Stromal cell of bone marrow (primary cell): ENCODE measurements around the gene CYP2S1.
"Not testable (repeated sequence)": the region's sequence is repeated elsewhere in the genome, so short reads cannot be mapped to it uniquely, and the experiment has no call there.

ENCODE experiments used
- DNase-seq: peaks from one replicate; pipeline ENCODE4 v3.0.0-alpha.2; 2012; ENCODE audit warnings: low read depth

Gene CYP2S1, protein sequence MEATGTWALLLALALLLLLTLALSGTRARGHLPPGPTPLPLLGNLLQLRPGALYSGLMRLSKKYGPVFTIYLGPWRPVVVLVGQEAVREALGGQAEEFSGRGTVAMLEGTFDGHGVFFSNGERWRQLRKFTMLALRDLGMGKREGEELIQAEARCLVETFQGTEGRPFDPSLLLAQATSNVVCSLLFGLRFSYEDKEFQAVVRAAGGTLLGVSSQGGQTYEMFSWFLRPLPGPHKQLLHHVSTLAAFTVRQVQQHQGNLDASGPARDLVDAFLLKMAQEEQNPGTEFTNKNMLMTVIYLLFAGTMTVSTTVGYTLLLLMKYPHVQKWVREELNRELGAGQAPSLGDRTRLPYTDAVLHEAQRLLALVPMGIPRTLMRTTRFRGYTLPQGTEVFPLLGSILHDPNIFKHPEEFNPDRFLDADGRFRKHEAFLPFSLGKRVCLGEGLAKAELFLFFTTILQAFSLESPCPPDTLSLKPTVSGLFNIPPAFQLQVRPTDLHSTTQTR

DNA sequence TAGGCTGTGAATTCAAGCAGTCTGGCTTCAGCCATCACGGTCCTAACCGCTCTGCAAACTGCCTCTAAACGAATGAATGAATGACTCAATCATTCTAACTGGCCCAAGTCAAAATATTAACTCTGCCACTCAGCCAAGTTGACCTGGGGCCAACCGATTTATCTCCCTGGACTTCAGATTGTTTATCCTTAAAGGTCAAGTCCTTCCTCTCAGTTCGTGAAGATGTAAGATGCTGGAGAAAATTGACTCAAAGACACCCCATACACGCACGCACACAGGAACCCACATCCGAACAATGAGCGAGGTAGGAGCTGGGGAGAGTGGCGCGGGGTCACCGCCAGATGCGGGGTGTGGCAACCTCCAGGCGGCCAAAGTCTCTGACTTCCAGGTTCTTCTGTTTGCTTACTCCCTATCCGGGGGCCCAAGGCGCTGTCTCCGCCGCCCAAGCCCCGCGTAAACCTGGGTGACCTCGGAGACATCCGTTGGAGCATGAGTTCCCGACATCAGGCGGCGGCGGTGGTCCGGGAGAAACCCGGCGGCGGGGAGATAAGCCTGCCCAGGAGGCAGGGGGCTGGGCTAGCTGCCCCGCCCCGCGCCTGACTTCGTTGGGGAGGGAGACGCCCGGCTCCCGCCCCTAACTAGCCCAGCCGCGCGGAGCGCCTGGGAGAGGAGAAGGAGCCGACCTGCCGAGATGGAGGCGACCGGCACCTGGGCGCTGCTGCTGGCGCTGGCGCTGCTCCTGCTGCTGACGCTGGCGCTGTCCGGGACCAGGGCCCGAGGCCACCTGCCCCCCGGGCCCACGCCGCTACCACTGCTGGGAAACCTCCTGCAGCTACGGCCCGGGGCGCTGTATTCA lies at the start of gene CYP2S1:
Gene CYP2S1, plus strand, starts transcription at position 646 of the 856 bp plus-strand sequence. Its CDS starts 46 bp downstream, at position 692.
- no peak for DNase-seq

DNA sequence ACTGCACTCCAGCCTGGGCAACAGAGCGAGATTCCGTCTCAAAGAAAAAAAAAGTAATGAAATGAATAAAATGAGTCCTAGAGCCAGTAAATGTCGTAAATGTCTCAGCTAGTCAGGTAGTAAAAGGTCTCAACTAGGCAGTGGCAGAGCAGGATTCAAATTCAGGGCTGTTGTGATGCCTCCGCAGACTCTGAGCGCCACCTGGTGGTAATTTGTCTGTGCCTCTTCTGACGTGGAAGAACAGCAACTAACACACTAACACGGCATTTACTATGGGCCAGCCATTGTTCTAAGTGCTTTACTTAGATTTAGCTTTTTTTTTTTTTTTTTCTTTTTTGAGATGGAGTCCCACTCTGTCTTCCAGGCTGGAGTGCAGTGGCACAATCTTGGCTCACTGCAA lies 48.6 kb upstream of the CYP2S1 start:
- peak; percentile 59 for DNase-seq

GRCh38 chr19:41149831-41150230 lies 43.2 kb upstream of the CYP2S1 start:
- DNase-seq, result no peak

DNA sequence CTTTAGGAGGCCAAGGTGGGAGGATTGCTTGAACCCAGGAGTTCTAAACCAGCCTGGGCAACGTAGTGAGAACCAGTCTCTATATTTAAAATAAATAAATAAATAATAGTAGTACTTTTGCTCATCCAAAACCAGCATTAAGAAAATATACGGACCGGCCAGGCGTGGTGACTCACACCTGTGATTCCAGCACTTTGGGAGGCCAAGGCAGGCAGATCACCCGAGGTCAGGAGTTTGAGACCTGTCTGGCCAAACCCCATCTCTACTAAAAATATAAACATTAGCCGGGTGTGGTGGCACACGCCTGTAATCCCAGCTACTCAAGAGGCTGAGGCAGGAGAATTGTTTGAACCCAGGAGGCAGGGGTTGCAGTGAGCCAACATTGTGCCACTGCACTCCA lies 42.0 kb upstream of the CYP2S1 start:
- DNase-seq, result not testable (repeated sequence)

DNA sequence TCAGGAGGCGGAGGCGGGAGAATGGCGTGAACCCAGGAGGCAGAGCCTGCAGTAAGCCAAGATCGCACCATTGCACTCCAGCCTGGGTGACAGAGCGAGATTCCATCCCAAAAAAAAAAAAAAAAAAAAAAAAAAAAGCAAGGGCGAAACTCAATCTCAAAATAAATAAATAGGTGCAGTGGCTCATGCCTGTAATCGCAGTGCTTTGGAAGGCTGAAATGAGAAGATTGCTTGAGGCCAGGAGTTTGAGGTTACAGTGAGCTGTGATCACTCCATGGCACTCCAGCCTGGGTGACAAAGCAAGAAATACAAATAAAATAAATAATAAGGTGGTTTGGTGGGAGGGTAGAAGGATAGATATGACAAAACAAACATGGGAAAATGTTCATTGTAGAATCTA lies 39.0 kb upstream of the CYP2S1 start:
- DNase-seq, result no peak

DNA sequence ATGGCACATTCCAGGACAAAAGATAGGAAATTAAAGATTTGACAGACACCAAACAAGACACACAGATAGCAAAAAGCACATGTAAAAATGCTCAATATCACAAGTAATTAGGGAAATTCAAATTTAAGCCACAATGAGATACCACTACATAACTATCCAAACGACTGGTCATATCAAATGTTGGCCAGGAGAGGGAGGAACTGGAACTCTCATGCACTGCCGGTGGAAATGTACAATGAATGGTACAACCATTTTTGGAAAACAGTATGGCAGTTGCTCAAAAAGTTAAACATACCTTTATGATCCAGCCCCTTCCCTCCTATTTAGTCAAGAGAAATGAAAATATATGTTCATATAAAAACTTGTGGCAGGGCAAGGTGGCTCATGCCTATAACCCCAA lies 36.8 kb upstream of the CYP2S1 start:
- DNase-seq, result no peak

- no peak for DNase-seq
These were observed 33.1 kb upstream of the CYP2S1 start for GRCh38 chr19:41159881-41160280.

DNA sequence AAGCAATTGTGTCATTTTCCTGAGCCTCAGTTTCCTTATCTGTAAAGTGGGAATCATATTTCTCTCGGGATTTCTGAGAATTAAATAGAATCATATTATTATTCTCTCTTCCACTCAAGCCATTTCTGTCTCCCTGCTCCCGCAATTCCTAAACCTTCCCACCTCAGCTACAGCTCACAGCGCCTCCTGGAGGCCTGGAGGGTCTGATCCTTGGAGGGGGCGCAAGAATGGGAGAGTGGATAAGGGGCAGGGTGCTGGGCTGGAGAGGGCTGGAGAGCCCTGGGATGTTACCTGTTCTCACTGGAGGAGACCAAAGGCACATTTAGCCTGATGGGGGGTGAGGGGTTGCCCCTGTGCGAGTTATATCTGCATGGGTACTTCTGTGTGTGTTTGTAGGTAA lies 31.1 kb upstream of the CYP2S1 start:
- no peak for DNase-seq

DNA sequence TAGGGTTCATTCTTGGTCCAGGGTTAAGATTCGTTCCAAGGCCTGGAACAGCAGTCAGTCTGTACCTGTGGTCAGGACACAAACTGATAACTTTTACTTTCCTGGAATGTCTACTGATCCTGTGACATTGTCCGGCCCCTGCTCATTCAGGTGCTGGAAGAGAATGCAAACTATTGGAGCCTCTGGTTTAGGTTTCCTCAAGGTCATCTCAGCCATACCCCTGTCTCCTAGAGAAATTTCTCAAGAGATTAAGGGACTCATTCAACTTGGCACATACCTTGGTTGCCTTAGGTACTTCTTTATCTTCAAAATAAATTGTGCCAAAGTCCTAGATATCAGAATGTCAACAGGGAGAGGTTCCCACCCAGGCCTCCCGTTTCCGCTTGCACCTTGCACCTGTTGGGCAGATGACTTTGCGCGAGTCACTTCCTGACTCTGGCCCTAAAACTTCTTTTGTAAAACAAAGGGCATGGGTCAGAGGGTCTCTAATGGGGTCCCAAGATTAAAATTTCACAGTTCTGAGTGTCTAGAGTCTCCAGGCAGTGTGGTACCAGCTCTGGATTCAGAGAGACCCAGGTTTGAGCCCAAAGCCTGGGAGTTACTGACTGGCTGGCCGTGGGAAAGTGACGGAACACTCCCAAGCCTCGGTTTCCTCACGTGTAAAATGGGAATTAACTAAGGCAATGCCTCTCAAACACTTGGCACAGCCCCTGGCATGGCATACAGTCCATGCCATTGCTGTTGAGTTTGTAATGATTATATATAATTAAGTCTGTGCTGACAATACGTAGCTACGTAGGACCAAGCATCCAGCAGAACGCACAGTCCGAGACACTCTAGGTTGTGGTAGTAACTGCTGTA lies 25.8 kb upstream of the CYP2S1 start:
- no peak for DNase-seq

DNA sequence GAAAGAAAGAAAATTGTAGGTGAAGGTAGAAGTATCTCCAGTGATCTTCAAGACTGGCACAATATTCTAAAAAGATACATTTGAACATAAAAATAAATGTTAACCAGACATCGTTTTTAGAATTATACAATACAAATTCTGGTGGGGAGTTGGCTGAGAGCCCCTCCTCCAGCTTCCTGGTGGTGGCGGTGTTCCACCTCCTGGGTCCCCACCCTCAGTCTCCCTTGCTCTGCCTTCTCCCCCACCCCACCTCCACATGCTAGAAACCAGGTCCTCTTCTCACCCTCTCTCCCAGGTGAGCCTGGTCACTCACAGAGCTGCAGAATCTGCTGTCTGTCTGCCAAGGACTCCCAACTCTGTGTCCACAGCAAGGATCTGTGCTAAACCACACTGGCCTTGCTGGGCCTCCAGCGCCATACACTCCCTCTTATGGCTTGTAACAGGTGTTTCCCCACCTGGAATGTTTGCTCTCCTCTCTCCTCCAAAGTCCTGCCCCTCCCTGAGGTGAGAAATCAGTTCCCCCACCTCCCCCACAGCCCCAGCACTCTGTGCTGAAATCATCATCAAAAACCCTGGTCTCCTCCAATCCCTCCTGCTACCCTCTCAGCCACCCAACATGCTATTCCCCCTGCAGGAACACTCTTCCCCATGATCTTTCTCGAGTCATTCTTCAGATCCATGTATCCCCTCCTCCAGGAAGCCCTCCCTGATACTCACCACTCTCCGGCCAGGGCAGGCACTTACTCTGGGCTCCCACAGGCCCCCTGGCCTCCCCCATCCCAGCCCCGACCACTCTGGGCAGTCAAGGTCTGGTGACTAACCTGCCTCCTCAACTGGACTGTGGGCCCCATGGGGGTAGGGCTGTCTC lies 20.5 kb upstream of the CYP2S1 start:
- DNase-seq, result no peak

GRCh38 chr19:41174297-41174928 lies 18.6 kb upstream of the CYP2S1 start:
- no peak for DNase-seq

GRCh38 chr19:41175801-41176777 lies 16.9 kb upstream of the CYP2S1 start:
- no peak for DNase-seq

- DNase-seq, result not testable (repeated sequence)
These were observed 12.8 kb upstream of the CYP2S1 start for GRCh38 chr19:41180173-41180572.

DNA sequence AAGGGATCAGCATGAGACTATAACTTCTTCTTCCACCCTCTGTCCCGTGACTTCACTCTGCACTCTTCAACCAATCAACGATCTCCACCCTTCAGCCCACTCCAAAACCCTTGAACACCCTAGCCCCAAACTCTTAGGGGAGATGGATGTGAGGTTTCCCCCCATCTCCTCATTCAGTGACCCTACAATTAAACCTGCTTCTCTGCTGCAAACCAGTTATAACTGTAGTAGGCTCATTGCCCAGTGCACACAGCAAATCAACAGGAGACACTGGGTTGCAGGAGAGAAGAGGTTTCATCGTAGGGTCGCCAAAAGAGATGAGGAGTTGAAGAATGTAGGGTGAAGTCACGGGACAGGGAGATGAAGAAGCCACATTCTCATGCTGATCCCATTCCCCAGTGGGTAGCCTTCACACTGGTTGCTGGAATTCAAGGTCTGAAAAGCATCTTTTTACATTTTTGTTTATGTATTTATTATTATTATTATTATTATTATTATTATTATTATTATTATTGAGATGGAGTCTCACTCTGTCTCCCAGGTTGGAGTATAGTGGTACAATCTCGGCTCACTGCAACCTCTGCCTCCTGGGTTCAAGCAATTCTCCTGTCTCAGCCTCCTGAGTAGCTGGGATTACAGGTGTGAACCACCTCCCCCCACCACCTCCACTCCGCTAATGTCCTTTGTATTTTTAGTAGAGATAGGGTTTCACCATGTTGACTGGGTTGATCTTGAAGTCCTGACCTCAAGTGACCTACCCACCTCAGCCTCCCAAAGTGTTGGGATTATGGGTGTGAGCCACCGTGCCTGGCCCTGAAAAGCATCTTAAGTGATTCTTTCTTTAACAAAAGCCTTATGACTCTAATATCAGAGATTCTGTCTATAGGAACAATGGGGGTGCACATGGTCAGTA lies 5.8 kb upstream of the CYP2S1 start:
- DNase-seq, result no peak

DNA sequence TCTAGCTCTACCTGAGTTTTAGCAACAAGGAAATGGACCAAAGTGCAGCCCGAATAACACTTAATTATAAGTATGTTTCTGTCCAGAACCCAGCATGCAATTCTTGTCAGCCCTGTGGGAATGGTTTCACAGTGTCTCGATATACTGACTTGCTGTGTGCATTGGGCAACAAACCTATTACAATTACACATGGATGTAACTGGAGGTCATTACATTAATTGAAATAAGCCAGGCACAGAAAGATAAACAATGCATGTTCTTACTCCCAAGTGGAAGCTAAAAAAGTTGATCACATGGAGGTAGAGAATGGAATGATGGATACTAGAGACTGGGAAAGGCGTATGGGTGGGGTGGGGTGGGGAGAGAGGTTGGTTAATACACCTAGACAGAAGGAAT lies 5.1 kb upstream of the CYP2S1 start:
- DNase-seq, result no peak

- no peak for DNase-seq
These were observed 3.5 kb upstream of the CYP2S1 start for GRCh38 chr19:41189425-41190065.

DNA sequence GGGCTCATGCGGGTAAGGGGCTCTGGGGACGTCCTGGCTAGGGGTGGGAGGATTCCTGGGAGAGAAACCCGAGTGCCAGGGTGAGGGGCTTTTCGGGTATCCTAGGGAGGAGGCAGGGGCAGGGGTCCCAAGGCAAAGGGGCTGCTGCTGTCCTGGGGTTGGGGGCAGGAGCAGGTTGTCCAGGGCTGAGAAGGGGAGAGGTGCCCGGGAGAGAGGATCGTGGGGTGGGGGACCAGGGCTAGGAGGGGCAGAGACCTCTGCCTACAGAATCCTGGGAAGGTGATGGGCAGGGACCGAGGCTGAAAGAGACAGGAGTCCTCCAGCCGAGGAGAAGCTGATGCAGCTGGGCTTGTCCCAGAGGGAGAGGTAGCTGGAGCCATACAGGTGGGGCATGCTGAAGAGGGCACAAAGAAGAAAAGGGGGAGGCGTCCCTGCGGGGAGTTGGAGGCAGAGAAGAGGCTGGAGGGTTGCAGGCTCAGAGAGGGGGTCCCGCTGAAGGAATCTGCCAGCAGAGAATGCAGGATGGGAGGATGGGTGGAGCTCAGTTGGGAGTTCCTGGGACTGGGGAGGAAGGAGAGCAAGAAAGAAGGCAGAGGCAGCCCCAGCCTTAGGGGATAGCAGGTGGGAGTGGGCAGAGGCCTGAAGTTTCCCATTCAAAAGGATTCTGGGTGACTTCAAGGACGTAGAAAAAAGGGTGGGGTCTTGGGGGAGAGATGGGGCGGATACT lies 574 bp downstream of the CYP2S1 start:
- DNase-seq, result no peak
